GM19438 (cell line): ENCODE data around the gene RUNDC3A.
"Not testable (repeated sequence)": the region's sequence is repeated elsewhere in the genome, so short reads cannot be mapped to it uniquely, and the experiment has no call there.

ENCODE experiments used
- ATAC-seq: cut with Tn5 transposase; IDR thresholded peaks from one replicate; pipeline ENCODE4 v1.9.1; 2021; ENCODE audit warnings: low read depth; ENCODE audit not compliant: unreplicated experiment

RUNDC3A gene

GRCh38 chr17:44317545-44317944 is 9.1 kb downstream of the RUNDC3A start:
- ATAC-seq = no peak

GRCh38 chr17:44318077-44318892 is 9.9 kb downstream of the RUNDC3A start:
- no peak for ATAC-seq

DNA sequence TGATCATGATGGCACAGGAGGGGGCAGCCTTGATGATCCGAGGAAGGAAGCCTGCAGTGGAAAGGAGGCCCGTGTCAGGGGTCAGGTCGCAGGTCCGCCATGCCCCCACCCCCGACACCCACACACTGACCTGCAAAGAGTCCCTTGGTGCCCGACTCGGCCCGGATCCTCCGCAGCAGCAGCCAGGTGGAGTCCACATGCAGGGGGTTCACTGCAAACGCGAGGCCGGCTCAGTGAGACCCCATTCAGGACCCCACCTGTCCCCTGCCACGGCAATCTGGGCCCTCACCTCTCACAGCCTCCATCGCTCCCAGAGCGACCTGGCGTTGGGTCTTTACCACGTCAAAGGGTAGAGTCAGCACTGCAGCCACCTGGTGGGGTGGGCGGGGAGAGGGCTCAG is 11.7 kb downstream of the RUNDC3A start:
- no peak for ATAC-seq

DNA sequence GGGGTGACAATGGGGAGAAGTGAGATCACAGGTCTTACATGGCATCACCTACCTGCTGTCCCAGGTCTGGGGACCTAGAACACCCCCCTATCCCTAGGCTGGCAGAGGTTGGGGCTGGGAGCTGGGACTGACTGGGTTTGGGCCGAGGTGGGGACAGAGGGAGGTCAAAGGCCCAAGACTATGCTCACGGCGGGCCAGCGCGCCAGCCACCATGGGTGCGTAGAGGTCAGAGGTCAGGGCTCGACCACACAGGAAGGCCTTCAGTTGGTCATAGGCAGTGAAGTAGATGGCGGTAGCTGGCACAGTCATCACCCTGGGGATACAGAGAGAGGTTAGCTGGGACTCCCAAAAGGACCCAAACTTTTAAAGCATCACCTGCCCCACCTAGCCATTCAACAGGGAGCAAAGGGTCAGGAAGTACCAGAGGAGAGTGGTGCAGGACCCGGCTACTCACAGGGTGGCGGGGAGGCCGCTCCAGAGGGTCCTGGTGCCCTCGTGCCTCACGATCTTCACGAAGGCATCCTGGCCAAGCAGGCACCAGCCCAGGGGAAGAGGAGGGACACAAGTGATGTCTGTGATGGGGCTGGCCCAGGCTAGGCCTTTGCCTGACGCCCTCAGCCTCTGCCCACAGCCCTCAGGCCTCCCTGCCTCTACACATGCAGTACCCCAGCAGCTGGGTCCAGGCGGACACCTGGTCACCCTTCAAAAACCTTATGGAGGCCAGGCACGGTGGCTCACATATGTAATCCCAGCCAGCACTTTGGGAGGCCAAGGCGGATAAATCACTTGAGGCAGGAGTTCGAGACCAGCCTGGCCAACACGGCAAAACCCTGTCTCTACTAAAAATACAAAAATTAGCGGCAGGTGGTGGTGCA is 13.1 kb downstream of the RUNDC3A start:
- ATAC-seq = no peak

DNA sequence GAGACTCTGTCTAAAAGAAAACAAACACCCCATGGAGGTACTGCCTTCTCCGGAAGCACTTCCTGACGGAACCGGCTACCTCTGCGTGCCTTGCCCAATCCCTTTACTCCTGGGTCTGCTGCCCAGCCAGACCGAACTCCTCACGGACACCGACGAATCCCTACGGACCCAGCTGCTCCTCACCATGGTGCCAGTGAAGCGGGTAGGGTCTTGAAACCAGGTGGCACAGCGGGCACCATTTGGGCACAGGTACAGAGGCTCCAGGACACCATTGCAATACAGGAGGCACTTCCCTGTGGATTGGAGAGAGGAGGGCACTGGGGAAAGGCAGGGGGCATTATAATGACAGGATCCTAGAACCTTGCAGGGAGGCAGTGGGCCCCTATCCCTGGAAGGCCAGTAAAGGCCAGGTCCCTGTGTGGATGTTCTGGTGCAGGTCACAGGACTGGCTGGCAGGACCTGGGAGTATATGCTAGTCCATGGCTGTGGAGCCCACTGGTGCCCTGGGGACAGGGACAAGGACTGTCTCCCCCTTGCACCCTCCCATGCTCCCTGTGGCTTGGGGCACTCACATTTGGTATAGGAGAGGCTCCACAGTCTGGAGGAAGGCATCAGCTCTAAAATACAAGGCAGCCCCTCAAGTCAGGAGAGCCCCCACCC is 14.0 kb downstream of the RUNDC3A start:
- ATAC-seq = no peak

DNA sequence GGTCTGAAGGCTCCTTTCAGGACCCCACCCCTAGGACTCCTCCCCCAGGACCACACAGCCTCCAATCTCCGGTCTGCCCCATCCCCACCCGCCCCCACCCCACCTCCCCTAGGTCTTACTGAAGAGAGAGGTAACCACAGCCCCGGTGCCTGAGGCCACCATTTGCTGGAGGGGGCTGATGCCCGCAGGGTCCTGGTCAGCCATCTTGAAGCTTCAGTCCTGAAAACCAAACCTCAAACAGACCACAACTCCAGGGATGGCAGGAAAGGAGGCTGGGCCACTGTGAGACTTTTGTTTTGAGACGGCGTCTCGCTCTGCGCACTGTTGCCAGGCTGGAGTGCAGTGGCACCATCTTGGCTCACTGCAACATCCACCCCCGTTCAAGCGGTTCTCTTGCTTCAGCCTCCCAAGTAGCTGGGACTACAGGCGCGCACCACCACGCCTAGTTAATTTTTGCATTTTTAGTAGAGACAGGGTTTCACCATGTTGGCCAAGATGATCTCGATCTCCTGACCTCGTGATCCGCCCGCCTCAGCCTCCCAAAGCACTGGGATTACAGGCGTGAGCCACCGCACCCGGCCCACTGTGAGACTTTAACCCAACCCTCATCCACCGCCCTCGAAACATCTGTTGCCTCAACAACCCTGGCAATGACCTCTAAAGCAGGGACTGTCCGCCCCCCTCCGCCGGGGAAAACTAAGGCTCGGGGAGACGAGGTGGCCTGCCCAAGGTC is 15.1 kb downstream of the RUNDC3A start:
- ATAC-seq = no peak

DNA sequence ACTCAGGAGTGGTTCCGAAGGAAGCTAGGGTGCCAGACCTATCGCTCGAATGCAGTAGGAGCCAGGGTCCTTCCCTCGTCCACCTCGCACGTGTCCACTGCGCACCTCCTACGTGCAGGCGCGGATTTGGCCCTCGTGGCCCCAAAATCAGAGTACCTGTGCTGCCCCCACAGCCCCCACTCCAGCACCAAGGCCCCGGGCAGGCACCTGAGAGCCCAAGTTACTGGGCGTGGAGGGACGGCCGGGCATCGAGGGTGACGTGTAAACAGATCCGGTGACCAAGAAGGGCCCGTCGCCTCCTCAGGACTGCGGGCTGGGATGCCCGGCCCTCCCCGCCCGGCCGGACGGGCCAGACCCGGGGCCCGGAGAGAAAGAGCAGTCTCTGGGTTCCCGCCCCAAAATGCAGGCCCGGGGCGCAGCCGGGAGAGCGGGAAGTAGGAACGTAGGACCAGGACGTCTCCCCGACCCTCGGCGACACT is 15.7 kb downstream of the RUNDC3A start:
- ATAC-seq = peak; percentile 6

DNA sequence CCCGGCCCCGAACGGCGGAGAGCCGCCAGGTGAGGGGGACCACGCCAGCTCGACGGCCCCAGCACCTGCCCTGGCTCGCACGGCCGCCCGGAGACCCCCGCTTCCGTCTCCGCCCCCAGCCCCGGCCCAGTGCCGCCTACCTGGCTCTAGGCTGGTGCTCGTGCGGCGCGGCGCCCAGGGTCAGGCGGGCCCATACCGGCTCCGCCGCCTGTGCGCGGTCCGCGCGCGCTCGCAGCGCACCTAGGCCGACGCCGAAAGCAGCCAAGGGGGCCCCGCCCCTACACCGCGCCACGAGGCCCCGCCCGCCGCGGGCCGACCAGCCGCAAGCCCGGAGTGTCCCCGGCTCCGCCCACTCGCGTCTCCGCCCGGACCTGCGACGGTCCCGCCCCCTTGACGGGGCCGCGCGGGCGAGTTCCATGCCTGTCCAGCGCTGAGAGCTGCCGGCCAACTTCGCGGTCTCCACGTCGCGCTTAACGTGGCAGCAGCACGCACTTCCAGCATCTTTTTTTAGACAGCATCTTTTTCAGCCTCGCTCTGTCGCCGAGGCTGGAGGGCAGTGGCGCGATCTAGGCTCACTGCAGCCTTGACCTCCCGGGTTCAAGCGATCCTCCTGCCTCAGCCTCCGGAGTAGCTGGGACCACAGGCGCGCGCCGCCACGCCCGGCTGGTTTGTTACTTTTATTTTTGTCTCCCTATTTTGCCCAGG is 16.3 kb downstream of the RUNDC3A start, which contains the start of gene SLC25A39:
Gene SLC25A39, minus strand, starts transcription at position 253 of the 705 bp plus-strand sequence. CDS start 1,261 bp downstream, outside the sequence.
- peak; percentile 66 for ATAC-seq

DNA sequence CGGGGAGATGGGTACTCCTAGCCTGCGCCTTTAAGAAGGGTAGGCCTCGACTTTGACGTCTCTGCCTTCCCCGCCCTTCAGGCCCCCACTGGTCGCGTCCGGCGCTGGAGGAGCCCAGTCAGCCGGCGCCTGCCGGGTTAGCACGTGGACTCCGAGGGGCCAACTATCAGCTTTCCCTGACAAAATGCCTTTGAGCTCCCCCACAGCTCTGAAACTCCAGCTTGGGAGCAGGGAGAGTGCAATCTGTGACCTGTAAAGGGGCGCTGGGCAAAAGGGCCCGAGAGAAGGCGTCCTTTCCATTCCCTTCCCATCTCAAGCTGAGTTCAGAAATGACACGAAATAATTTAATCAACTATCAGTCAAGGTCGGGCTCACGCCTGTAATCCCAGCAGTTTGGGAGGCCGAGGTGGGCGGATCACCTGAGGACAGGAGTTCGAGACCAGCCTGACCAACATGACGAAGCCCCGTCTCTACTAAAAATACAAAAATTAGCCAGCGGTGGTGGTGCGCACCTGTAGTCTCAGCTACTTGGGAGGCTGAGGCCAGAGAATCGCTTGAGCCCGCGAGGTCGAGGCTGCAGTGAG is 18.6 kb downstream of the RUNDC3A start:
- ATAC-seq = no peak

DNA sequence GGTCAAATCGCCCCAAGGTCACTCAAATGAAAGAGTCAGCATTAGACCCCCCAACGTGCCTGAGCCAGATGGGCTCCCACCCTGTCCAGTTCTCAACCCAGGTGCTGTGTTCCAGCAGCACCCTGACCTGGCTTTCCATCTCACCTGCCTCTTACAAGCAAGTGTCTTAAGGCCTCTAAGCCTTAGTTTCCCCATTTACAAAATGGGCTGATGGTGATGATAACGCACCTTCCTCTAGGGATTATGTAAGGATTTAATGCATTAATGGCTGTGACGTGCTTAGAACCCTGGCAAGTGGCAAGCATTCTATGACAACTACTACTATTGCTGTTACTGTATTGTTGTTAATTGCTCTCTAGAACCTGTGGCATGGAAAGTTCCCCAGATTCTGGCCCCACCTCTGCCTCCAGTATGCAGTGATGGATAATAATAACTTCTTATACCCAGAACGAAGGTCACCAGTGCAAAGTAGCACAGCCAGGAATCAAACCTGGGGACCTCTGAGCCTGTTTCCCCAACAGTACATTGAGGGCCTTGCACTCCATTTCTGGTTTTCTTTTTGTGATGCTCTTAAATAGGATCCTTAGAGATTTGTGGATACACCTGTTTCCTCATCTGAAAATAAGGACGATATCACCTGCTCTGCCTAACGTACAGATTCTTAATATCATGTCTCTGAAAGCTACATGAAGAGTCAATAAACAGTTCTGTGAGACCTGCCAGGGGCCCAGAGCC is 19.5 kb downstream of the RUNDC3A start:
- no peak for ATAC-seq

DNA sequence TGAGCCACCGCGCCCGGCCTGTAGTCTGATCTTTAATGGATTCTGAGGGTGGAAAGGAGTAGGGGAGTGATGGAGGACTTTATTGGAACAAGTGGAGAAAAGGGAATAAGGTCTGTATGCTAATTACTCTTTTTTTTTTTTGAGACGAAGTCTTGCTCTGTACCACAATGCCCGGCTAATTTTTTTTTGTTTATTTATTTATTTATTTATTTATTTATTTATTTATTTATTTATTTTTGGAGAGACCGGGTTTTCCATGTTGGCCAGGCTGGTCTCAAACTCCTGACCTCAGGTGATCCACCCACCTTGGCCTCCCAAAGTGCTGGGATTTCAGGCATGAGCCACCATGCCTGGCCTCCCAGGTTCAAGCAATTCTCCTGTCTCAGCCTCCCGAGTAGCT is 21.1 kb downstream of the RUNDC3A start:
- ATAC-seq = not testable (repeated sequence)

DNA sequence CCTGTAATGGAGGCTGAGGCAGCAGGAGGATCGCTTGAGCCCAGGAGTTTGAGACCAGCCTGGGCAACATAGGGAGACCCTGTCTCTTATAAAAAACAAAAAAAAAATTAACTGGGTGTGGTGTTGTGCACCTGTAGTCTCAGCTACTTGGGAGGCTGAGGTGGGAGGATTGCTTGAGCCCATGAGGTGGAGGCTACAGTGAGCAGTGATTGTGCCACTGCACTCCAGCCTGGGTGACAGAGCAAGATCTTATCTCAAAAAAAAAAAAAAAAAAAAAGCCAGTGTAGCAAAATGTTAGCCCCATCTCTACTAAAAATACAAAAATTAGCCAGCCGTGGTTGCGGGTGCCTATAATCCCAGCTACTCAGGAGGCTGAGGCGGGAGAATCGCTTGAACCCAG is 21.9 kb downstream of the RUNDC3A start:
- not testable (repeated sequence) for ATAC-seq

- ATAC-seq = no peak
Measured at GRCh38 chr17:44331249-44331760, 22.9 kb downstream of the RUNDC3A start.

DNA sequence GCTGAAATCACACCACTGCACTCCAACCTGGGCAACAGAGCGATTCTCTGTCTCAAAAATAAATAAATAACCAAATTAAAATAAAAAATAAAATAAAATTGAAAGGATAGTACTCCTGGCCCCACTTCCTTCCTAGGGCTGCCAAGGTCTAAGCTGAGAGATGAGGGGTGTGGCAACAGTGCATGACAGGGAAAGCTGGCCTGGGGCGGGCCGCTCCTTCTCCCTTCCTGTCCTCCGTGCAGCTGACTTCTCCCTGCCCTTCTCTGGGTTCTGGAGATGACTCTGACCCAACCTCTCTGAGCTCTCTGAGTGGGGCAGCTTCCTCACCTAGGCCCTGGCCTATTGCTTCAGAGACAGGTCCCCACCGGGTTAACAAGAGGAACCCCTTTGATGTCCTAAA is 25.0 kb downstream of the RUNDC3A start:
- no peak for ATAC-seq

DNA sequence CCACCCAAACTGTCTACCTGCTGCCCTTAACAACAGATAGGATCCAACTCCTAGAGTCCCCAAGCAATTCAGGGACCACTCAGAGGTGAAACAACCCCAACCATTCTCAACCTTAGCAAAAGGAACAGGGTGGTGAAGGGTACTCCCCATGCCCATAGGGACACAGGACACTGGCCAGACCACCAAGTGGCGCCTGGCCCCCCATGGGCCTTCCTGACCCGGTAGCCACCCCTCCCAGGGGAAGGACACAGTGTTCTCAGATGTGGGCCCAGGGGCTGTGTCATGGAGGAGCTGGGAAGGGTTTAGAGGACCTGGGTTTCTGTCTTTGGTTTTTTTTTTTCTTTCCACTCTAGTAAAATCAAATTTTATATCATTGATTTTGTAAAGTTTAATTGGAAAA is 25.9 kb downstream of the RUNDC3A start:
- ATAC-seq = no peak

DNA sequence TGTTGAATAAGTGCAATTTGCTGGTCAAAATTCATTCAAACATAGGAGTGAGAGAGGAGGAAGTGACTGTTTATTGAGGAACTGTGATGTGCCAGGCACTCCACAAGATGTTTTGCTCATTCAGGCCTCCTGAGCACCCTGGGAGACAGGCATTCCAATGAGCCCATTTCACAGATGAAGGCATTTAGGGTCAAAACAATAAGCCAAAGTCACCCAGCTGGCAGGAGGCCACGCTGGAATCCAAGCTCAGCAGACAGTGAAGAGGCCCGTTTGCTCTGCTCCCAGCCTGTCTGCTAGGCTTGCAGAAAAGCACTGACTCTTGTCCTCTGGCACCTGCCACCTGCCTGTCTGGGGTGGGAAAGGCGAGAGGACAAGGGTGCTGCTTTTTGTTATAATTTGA is 26.3 kb downstream of the RUNDC3A start:
- no peak for ATAC-seq

DNA sequence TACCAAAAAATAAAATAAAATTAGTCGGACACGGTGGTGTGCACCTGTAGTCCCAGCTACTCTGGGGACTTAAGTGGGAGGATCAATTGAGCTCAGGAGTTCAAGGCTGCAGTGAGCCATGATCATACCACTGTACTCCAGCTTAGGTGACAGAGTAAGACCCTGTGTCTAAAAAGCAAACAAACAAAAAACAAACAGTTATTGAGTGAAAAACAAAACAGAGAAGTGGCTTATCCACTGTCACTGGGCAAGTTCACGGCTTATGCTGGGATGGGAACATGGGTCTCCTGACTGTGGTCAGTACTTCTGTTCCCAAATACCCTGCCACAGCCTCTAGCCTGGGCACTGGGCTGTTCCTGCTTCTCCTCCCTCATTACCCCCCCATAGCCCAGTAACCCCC is 27.2 kb downstream of the RUNDC3A start:
- no peak for ATAC-seq

DNA sequence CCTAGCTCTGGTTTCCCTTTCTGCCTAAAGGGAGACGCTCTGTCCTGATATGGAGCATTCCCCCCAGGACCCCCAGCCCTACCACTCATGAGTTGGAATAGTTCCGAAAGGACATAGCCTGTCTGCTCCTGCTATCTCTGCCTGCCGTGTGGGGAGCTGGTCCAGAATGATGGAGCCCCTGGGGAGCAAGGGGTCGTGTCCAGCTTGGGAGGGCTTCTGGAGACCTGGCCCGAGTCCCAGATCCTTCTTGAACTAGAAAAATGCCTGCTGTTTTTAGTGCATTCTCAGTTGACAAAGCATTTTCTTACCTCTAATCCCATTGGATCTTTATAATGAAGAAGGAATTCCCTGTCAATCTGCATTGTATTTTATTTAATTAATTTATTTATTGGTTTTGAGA is 27.6 kb downstream of the RUNDC3A start:
- no peak for ATAC-seq
